HCT116 (cell line): ENCODE data around the gene SMIM23.

Source experiments
- CEBPB ChIP-seq: IDR thresholded peaks from 2 replicates; pipeline ENCODE4 v1.6.1; 2012; ENCODE audit warnings: low read depth
- EGR1 ChIP-seq: IDR thresholded peaks from 2 replicates; pipeline ENCODE4 v1.6.1; 2012; ENCODE audit warnings: low read depth
- EZH2 ChIP-seq: fragments of 200-600 bp; sonication (generic); IDR thresholded peaks from 2 replicates; pipeline ENCODE4 v1.6.1; 2017; ENCODE audit warnings: antibody characterized with exemption, mixed run types
- EZH2phosphoT487 ChIP-seq: fragments of 200-600 bp; IDR thresholded peaks from 2 replicates; pipeline ENCODE4 v1.6.1; 2018; ENCODE audit warnings: antibody characterized with exemption, borderline replicate concordance
- JUND ChIP-seq: IDR thresholded peaks from 2 replicates; pipeline ENCODE4 v1.6.1; 2012
- MAX ChIP-seq: IDR thresholded peaks from 2 replicates; pipeline ENCODE4 v1.6.1; 2012
- POLR2A ChIP-seq: IDR thresholded peaks from 2 replicates; pipeline ENCODE4 v1.7.0; 2011; ENCODE audit warnings: borderline replicate concordance; ENCODE audit not compliant: insufficient read depth, insufficient read length; ENCODE audit errors: extremely low read depth
- SRF ChIP-seq: IDR thresholded peaks from 2 replicates; pipeline ENCODE4 v1.6.1; 2012; ENCODE audit warnings: low read depth
- TCF7L2 ChIP-seq: IDR thresholded peaks from 2 replicates; pipeline ENCODE4 v1.7.0; 2011; ENCODE audit warnings: borderline replicate concordance, inconsistent platforms; ENCODE audit not compliant: insufficient read depth, insufficient read length; ENCODE audit errors: extremely low read depth
- TF ChIP-seq, protein P1 (sequence below), 3 experiments: fragments of 200-600 bp in 1 of 3; sonication (generic) in 1 of 3; IDR thresholded peaks in 2 of 3; conservative IDR thresholded peaks in 1 of 3; 2 replicates each; pipeline ENCODE4 v1.5.1; 2012 to 2017; ENCODE audit warnings: low read depth in 2 of 3, low read length in 2 of 3, antibody characterized with exemption in 1 of 3, borderline replicate concordance in 1 of 3, control low read depth in 1 of 3, mild to moderate bottlenecking in 1 of 3, mixed read lengths in 1 of 3, mixed run types in 1 of 3, moderate library complexity in 1 of 3; ENCODE audit not compliant: insufficient read depth in 1 of 3
- TF ChIP-seq, protein P2 (sequence below): IDR thresholded peaks from 2 replicates; pipeline ENCODE4 v1.6.1; 2012; ENCODE audit warnings: low read depth

GRCh38 chr5:171774418-171774817, 11.2 kb upstream of the SMIM23 start:
- no peak for TF ChIP-seq SRF
- TF ChIP-seq JUND = no peak
- TF ChIP-seq POLR2A = no peak
- TF ChIP-seq MAX = no peak
- TF ChIP-seq, protein P1, sequence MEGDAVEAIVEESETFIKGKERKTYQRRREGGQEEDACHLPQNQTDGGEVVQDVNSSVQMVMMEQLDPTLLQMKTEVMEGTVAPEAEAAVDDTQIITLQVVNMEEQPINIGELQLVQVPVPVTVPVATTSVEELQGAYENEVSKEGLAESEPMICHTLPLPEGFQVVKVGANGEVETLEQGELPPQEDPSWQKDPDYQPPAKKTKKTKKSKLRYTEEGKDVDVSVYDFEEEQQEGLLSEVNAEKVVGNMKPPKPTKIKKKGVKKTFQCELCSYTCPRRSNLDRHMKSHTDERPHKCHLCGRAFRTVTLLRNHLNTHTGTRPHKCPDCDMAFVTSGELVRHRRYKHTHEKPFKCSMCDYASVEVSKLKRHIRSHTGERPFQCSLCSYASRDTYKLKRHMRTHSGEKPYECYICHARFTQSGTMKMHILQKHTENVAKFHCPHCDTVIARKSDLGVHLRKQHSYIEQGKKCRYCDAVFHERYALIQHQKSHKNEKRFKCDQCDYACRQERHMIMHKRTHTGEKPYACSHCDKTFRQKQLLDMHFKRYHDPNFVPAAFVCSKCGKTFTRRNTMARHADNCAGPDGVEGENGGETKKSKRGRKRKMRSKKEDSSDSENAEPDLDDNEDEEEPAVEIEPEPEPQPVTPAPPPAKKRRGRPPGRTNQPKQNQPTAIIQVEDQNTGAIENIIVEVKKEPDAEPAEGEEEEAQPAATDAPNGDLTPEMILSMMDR (IDR thresholded peaks at IDR 0.05 in 2 of 3, conservative IDR thresholded peaks at IDR 0.05 in 1 of 3; ENCODE audit: borderline replicate concordance in 1 of 3, insufficient read depth in 1 of 3, low read depth in 2 of 3, low read length in 2 of 3) = no peak
- no peak for TF ChIP-seq EZH2
- no peak for TF ChIP-seq EGR1
- TF ChIP-seq, protein P2, sequence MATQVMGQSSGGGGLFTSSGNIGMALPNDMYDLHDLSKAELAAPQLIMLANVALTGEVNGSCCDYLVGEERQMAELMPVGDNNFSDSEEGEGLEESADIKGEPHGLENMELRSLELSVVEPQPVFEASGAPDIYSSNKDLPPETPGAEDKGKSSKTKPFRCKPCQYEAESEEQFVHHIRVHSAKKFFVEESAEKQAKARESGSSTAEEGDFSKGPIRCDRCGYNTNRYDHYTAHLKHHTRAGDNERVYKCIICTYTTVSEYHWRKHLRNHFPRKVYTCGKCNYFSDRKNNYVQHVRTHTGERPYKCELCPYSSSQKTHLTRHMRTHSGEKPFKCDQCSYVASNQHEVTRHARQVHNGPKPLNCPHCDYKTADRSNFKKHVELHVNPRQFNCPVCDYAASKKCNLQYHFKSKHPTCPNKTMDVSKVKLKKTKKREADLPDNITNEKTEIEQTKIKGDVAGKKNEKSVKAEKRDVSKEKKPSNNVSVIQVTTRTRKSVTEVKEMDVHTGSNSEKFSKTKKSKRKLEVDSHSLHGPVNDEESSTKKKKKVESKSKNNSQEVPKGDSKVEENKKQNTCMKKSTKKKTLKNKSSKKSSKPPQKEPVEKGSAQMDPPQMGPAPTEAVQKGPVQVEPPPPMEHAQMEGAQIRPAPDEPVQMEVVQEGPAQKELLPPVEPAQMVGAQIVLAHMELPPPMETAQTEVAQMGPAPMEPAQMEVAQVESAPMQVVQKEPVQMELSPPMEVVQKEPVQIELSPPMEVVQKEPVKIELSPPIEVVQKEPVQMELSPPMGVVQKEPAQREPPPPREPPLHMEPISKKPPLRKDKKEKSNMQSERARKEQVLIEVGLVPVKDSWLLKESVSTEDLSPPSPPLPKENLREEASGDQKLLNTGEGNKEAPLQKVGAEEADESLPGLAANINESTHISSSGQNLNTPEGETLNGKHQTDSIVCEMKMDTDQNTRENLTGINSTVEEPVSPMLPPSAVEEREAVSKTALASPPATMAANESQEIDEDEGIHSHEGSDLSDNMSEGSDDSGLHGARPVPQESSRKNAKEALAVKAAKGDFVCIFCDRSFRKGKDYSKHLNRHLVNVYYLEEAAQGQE = no peak
- TF ChIP-seq CEBPB = no peak
- no peak for TF ChIP-seq EZH2phosphoT487
- no peak for TF ChIP-seq TCF7L2
